Skeletal muscle tissue (tissue), 4 donors: Measurements from ENCODE around the gene IGSF9. TPM values are rescaled to one million over a fixed set of nuclear protein-coding genes. Genes with fewer than 3 reads are reported as not detected.
"Not testable (repeated sequence)": the region's sequence is repeated elsewhere in the genome, so short reads cannot be mapped to it uniquely, and the experiment has no call there.

Source experiments
- H3K27ac ChIP-seq: one replicate; pipeline ENCODE4 v1.7.0; 2013; ENCODE audit warnings: mild to moderate bottlenecking, low read depth, low read length, inconsistent platforms
- H3K27me3 ChIP-seq, 3 donors: one replicate each; pipeline ENCODE4 v1.7.0; 2013; ENCODE audit warnings: low read length in 3 of 3; ENCODE audit not compliant: control insufficient read depth in 3 of 3, insufficient read depth in 3 of 3
- H3K36me3 ChIP-seq, 3 donors: one replicate each; pipeline ENCODE4 v1.7.0; 2013; ENCODE audit warnings: low read length in 3 of 3; ENCODE audit not compliant: control insufficient read depth in 3 of 3, insufficient read depth in 3 of 3
- H3K4me1 ChIP-seq, 3 donors: one replicate each; pipeline ENCODE4 v1.7.0; 2013; ENCODE audit warnings: low read length in 3 of 3, mild to moderate bottlenecking in 3 of 3; ENCODE audit not compliant: control insufficient read depth in 3 of 3, insufficient read depth in 3 of 3
- H3K4me3 ChIP-seq, 3 donors: one replicate each; pipeline ENCODE4 v1.7.0; 2013; ENCODE audit warnings: low read length in 3 of 3
- H3K9ac ChIP-seq, 3 donors: one replicate each; pipeline ENCODE4 v1.7.0; 2013; ENCODE audit warnings: low read length in 3 of 3, mild to moderate bottlenecking in 3 of 3, moderate library complexity in 2 of 3, low read depth in 1 of 3
- H3K9me3 ChIP-seq, 3 donors: one replicate each; pipeline ENCODE4 v1.7.0; 2013; ENCODE audit warnings: low read length in 3 of 3; ENCODE audit not compliant: control insufficient read depth in 3 of 3
- total RNA-seq: library from RNA; depleted of rRNA; stranded (reverse); fragments of >200 nt; gene quantifications from one replicate; pipeline ENCODE4 v1.2.3, GENCODE V29; 2014
- donor health status: Osteomylitis.

IGSF9 gene
- total RNA-seq, 1 donor from 2014 or later: under 0.01 TPM

DNA sequence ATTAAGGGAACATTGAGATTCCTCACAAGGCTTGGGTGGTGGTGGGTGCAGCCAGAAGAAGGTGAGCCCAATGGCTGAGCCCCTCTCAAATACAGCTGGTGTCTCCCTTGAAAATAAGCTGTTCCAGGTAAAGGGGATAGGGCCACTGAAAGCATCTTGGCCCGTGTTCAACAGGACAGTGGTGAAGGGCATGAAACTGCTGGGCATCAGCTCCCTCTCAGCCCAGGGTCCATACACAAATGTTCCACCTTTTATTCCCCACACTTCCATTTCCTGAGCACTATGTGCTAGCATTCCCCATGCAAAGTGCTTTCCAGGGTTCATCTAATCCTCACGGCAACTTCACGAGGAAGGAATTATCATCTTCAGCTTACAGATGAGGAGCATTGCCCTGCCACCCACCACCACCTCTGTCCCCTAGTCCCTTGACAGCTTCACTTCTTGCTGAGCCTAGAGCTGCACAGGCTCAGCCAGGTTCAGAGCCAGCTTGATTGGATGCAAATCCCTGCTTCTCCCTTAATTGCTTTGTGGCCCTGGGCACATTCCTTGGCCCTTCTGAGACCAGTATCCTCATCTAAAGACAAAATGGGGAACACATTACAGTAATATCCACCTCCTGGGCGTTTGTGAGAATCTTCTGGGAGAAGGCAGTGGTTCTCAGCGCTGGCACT, 29.7 kb downstream of the IGSF9 start:
- H3K27me3 ChIP-seq: no peaks in the 10 kb centered on the region
- H3K9ac ChIP-seq: no peak overlapping the region
- H3K27ac ChIP-seq: no peak overlapping the region
- no peaks in the 10 kb centered on the region for H3K9me3 ChIP-seq
- H3K36me3 ChIP-seq: peaks cover 10 to 27% (median 17%) of the 10 kb centered on the region in 3 donors
- no peak overlapping the region for H3K4me3 ChIP-seq
- H3K4me1 ChIP-seq: peaks cover 38 to 50% (median 46%) of the 10 kb centered on the region in 3 donors

DNA sequence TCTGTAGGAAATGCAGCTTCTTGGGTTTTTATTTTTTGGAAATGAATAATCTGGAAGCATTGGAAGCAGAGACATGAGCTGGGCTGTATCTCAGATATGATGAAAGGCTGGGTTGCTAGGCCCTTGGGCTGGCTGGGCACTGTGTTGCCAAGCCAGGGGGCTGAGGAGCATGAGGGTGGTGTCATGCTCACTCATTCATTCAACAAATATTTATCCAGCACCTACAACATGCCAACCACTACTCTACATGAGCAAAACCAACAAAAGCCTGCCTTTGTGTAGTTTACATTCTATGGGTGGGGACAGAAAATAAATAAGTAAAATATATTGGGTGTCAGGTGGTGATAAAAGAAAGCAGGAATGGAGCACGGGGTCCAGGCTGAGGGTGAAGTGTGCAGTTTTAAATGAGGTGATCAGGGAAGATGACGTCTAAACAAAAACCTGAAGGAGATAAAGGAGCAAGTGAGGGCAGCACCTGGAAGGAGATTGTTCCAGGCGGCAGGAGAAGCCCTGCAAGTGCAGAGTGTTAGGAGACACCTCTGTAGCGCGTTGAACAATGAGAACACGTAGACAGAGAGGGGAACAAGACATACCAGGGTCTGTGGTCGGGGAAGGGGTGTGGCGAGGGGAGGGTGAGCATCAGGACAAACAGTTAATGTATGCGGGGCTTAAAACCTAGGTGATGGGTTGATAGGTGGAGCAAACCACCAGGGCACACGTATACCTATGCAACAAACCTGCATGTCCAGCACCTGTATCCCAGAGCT, 31.0 kb downstream of the IGSF9 start:
- Histone ChIP-seq H3K4me3 (no peak overlapping the region), H3K27me3 (no peaks in the 10 kb centered on the region), H3K4me1 (peaks cover 32 to 46% (median 43%) of the 10 kb centered on the region in 3 donors), H3K36me3 (peaks cover 4 to 20% (median 9%) of the 10 kb centered on the region in 3 donors), H3K9ac (no peak overlapping the region), H3K27ac (no peak overlapping the region), H3K9me3 (no peaks in the 10 kb centered on the region)

DNA sequence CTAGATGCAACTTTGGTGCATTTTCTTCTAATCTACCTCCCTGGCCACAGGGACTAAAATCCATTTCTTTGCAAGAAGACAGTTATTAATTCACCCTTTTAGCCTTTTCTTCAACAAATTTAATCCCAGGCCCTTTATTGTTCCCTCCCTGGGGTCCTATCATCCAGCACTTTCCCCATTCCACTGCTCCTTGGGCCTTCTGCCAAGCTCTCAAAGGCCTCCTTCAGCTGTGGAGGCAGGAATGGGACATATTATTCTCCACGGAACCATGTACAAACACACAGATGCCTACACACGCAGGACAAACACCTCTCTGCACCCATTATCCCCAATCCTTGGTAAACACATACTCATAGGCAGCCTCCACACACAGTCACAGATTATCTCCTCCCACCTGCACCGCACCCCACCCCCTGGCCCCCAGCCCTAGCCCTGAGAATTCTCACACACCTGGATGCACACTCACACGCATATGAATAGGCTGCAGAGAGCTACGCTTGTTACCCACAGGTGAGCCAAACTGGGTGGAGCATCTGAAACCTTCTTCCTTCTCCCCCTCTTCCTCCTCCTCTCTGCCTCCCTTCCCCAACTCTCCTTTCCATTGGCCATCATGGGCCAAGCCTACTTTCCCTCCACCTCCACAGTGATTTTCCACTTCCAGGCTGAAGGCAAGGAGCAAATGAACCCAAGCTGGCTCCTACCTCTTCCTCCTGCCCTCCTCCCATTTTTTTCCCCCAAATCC, 31.8 kb downstream of the IGSF9 start:
- Histone ChIP-seq H3K27ac (no peak overlapping the region), H3K27me3 (no peaks in the 10 kb centered on the region), H3K36me3 (peaks cover 0 to 13% (median under 1%) of the 10 kb centered on the region in 3 donors), H3K9ac (no peak overlapping the region), H3K4me1 (peaks cover 23 to 38% (median 35%) of the 10 kb centered on the region in 3 donors), H3K9me3 (no peaks in the 10 kb centered on the region), H3K4me3 (no peak overlapping the region)

DNA sequence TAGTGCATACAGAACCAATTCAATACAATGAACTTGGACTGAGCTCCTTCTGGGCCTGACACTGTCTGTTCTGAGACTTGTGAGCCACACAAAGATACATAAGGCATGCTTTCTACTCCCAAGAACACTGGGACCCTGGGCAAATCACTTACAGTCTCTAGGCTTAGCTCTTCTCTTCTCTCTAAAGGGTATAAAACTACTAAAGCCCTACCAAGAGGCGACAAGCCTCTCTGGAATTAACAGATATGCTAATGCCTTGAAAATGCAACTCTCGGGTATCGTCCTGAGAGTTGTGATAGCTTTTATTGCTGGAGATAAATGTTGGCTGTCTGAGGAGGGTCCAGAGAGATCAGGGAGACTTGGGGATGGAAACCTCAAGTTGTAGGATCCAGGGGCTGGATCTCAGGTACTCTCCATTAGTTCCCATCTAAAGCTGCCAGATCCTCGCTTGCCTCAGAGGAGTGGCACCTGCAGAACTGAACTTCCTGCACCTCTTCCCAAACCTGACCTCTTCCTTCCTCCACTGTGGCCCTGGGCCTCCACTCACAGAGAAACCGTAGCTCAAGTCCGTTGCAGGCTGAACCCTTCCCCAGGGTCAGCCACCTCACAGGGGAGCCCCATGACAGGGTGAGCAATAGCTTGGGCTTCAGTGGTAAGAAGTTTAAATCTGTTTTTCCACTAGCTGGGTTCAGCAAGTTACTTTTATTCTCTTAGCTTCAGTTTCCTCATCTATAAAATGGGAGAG, 33.9 kb downstream of the IGSF9 start:
- Histone ChIP-seq H3K36me3 (peaks cover 0 to 3% (median 0%) of the 10 kb centered on the region in 3 donors), H3K9me3 (no peaks in the 10 kb centered on the region), H3K9ac (no peak overlapping the region), H3K27ac (peak overlapping the region; percentile 48), H3K27me3 (no peaks in the 10 kb centered on the region), H3K4me3 (no peak overlapping the region), H3K4me1 (peaks cover 19 to 33% (median 23%) of the 10 kb centered on the region in 3 donors)

DNA sequence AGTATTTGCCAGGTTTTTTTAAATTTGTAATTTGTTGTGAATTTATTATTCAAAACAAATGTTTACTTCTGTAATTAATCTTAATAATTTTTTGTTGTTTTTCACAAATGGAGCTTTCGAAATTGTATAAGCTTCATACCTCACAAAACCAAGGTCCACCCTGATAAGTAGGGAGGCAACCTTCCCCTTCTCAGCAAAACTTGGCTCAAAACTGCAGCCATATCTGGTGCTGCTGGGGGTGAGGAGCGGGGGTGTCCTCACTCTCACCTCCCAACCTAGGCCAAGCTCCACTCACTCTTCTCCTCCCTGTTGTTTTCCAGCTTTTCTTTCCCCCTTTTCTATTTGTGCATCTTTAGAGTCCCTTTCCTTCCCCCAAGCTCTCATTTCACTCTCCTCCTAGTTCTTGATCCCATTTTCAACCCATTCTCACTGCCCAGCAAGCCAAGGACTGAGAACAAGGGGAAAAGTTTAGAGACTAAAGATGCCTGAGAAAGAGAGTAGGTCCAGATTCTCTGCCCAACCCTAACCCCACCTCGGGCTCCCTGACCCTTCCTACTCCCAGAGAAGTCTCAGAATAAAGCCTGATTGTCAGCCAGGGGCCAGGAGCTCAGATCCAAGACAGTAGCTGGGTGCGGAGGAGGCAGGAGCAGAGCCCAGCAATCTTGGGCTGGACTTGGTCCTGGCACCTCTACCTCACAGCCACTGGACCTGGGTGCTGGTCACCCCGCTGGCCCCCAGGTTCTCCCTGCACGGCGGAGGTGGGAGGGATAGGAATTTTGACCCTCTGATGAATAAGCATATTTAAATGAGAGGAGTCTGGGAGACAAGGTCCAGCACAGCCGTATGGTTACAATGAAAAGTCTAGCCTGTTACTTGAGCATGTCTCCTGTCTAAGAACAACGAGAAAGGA, 37.1 kb downstream of the IGSF9 start:
- Histone ChIP-seq H3K4me1 (peaks cover 14 to 22% (median 16%) of the 10 kb centered on the region in 3 donors), H3K9ac (no peak overlapping the region), H3K36me3 (no peaks in the 10 kb centered on the region), H3K9me3 (no peaks in the 10 kb centered on the region), H3K27me3 (no peaks in the 10 kb centered on the region), H3K4me3 (no peak overlapping the region), H3K27ac (no peak overlapping the region)

DNA sequence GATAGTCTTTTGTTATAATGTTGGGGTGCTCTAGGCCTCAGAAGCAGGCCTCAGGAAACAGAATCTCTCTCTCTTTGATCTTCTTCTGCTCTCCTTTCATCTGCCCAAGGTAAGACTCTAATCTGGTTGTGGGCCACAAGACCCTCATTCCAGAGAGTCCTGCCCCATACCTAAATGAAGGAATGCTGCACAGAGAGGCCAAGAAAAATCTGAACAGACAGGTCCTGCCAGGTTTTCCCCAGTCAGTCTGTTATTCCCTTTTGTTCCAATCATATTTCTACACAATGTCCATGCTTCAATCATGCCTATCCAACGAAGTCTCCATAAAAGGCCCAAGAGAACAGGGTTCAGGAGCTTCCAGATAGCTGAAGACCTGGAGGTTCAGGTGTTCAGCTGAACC, 38.5 kb downstream of the IGSF9 start:
- Histone ChIP-seq H3K36me3 (no peaks in the 10 kb centered on the region), H3K9ac (no peak overlapping the region), H3K4me1 (peaks cover 14 to 17% (median 14%) of the 10 kb centered on the region in 3 donors), H3K9me3 (no peaks in the 10 kb centered on the region), H3K27ac (no peak overlapping the region), H3K27me3 (no peaks in the 10 kb centered on the region), H3K4me3 (no peak overlapping the region)

DNA sequence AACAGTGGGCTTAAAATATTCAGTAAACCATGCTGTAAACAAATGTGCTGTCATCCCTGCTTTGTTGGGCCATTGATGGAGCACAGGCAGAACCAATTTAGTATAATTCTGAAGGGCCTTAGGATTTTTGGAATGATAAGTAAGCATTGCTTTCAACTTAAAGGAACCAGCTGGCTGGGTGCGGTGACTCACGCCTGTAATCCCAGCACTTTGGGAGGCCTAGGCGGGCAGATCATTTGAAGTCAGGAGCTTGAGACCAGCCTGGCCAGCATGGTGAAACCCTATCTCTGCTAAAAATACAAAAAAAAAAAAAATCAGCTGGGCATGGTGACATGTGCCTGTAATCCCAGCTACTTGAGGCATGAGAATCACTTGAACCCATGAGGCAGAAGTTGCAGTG, 41.4 kb downstream of the IGSF9 start:
- not testable (repeated sequence) for H3K27ac ChIP-seq, H3K9ac ChIP-seq, H3K9me3 ChIP-seq, H3K4me3 ChIP-seq, H3K27me3 ChIP-seq, H3K36me3 ChIP-seq
- peaks cover 0 to 11% (median 8%) of the 10 kb centered on the region in 3 donors for H3K4me1 ChIP-seq

DNA sequence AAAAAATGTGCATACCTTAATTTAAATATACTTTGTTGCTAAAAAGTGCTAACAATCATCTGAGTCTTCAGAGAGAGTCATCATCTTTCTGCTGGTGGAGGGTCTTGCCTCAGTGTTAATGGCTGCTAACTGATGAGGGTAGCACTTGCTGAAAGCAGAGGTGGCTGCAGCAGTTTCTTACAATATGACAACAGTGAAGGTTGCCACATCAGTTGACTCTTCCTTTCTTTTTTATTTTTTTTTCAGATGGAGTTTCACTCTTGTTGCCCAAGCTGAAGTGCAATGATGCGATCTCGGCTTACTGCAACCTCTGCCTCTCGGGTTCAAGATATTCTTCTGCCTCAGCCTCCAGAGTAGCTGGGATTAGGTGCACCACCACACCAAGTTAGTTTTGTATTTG, 42.9 kb downstream of the IGSF9 start:
- Histone ChIP-seq H3K9me3 (no peaks in the 10 kb centered on the region), H3K27ac (no peak overlapping the region), H3K36me3 (no peaks in the 10 kb centered on the region), H3K9ac (no peak overlapping the region), H3K4me3 (no peak overlapping the region), H3K4me1 (peaks cover 0 to 11% (median 8%) of the 10 kb centered on the region in 3 donors), H3K27me3 (peaks cover 0 to 5% (median 0%) of the 10 kb centered on the region in 3 donors)
